Loucy (cell line): Measurements from ENCODE around the gene FANCB.

Source experiments
- CTCF ChIP-seq: fragments of 200-600 bp; sonication (generic); conservative IDR thresholded peaks from 2 replicates; pipeline ENCODE4 v1.5.1; 2014; ENCODE audit warnings: mild to moderate bottlenecking, antibody characterized with exemption, low read length
- EZH2phosphoT487 ChIP-seq: fragments of 200-600 bp; IDR thresholded peaks from 2 replicates; pipeline ENCODE4 v1.6.1; 2018; ENCODE audit warnings: antibody characterized with exemption, mild to moderate bottlenecking, moderate library complexity, borderline replicate concordance

GRCh38 chrX:14819769-14820168 is 53.1 kb downstream of the FANCB start:
- TF ChIP-seq CTCF (no peak), EZH2phosphoT487 (no peak)
